MM.1S (cell line): ENCODE data around the gene HELB.

Source experiments
- DNase-seq: peaks from one replicate; pipeline ENCODE4 v3.0.0-alpha.2; 2015
- H2AFZ ChIP-seq: fragments of 300-600 bp; sonication (generic); 2 replicates; pipeline ENCODE4 v1.6.0; 2016; ENCODE audit warnings: antibody characterized with exemption, low read length
- H3F3A ChIP-seq: fragments of 300-600 bp; sonication (generic); 2 replicates; pipeline ENCODE4 v1.6.1; 2016; ENCODE audit warnings: mild to moderate bottlenecking, antibody characterized with exemption, low read length, moderate library complexity, mixed read lengths; ENCODE audit not compliant: insufficient read depth
- H3K27ac ChIP-seq: fragments of 300-600 bp; sonication (generic); 2 replicates; pipeline ENCODE4 v1.5.1; 2016; ENCODE audit warnings: mild to moderate bottlenecking, low read length
- H3K27me3 ChIP-seq: fragments of 300-600 bp; sonication (generic); replicated peaks from 2 replicates; pipeline ENCODE4 v1.6.0; 2016; ENCODE audit warnings: low read length; ENCODE audit not compliant: insufficient read depth
- H3K36me3 ChIP-seq: fragments of 300-600 bp; sonication (generic); replicated peaks from 2 replicates; pipeline ENCODE4 v1.6.1; 2016; ENCODE audit warnings: mild to moderate bottlenecking, low read length, mixed read lengths; ENCODE audit not compliant: insufficient read depth
- H3K4me1 ChIP-seq: fragments of 300-600 bp; sonication (generic); 2 replicates; pipeline ENCODE4 v1.6.1; 2016; ENCODE audit warnings: low read length, mixed read lengths
- H3K4me2 ChIP-seq: fragments of 300-600 bp; sonication (generic); 2 replicates; pipeline ENCODE4 v1.6.0; 2016; ENCODE audit warnings: low read depth, low read length
- H3K4me3 ChIP-seq: fragments of 300-600 bp; sonication (generic); 2 replicates; pipeline ENCODE4 v1.5.1; 2016; ENCODE audit warnings: low read length, mixed read lengths
- H3K79me2 ChIP-seq: fragments of 300-600 bp; sonication (generic); 2 replicates; pipeline ENCODE4 v1.6.1; 2016; ENCODE audit warnings: mixed run types, low read length, mixed read lengths
- H3K9ac ChIP-seq: fragments of 300-600 bp; sonication (generic); 2 replicates; pipeline ENCODE4 v1.6.1; 2016; ENCODE audit warnings: low read length, mixed read lengths
- H3K9me2 ChIP-seq: fragments of 300-600 bp; sonication (generic); replicated peaks from 2 replicates; pipeline ENCODE4 v1.6.1; 2016; ENCODE audit warnings: mild to moderate bottlenecking, low read length, mixed read lengths; ENCODE audit not compliant: insufficient read depth
- H3K9me3 ChIP-seq: fragments of 300-600 bp; sonication (generic); replicated peaks from 2 replicates; pipeline ENCODE4 v1.6.1; 2016; ENCODE audit warnings: mild to moderate bottlenecking, low read length, mixed read lengths; ENCODE audit not compliant: insufficient read depth
- H4K20me1 ChIP-seq: fragments of 300-600 bp; sonication (generic); 2 replicates; pipeline ENCODE4 v1.6.1; 2016; ENCODE audit warnings: mild to moderate bottlenecking, low read length, moderate library complexity, mixed read lengths; ENCODE audit not compliant: insufficient read depth
- EZH2 ChIP-seq: fragments of 300-600 bp; sonication (generic); optimal IDR thresholded peaks from 2 replicates; pipeline ENCODE3; 2017; ENCODE audit warnings: low read depth, mild to moderate bottlenecking, antibody characterized with exemption, low read length, mixed read lengths
- EZH2phosphoT487 ChIP-seq: fragments of 300-600 bp; sonication (generic); IDR thresholded peaks from 2 replicates; pipeline ENCODE4 v1.6.1; 2018; ENCODE audit warnings: antibody characterized with exemption, low read length
- TF ChIP-seq, protein P1 (sequence below): fragments of 300-600 bp; sonication (generic); IDR thresholded peaks from 2 replicates; pipeline ENCODE4 v1.5.1; 2016; ENCODE audit warnings: antibody characterized with exemption, low read length, mixed read lengths

Gene HELB

DNA sequence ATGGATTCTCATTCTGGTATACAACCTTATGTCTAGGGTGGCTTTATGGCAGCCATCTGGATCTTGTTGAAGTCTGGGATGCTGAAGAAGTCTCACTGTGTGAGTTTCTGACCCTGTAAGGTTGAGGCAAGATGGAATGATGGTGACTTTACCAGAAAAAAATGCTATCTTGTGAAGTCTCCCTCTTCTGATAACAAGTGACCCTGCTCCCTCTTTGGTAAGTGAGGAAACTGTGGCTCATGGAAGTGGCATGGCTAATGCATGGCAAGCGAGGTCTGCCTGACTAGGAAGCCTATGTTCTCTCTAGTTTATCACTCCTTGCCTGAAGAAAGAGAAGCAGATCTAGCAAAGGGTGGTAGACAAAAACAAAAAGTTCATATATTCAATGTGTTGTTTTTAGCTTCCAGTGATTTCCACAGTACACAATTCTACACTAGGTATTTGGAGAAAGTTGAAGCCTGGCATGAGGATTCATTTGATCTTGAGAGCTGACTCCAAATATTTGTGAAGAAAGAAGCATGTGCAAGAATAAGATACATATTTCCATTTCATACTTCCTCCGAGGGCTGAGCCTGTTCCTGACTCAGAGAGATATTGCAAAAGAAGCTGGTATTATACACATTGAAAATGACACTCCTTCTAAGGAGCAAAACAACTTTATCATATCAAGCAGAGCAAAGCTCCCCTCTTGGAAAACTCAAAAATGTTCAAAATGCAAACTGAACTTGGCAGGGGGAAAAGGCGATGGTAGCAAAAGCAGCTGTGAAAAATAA is 63.6 kb downstream of the HELB start:
- no peaks in the 10 kb centered on the region for H4K20me1 ChIP-seq
- H3K79me2 ChIP-seq = no peaks in the 10 kb centered on the region
- no peak overlapping the region for H3K4me2 ChIP-seq
- no peaks in the 10 kb centered on the region for H3F3A ChIP-seq
- no peak overlapping the region for H3K27ac ChIP-seq
- no peak overlapping the region for H3K9ac ChIP-seq
- no peak overlapping the region for H2AFZ ChIP-seq
- no peaks in the 10 kb centered on the region for H3K27me3 ChIP-seq
- H3K4me1 ChIP-seq = no peaks in the 10 kb centered on the region
- H3K9me2 ChIP-seq = no peaks in the 10 kb centered on the region
- no peaks in the 10 kb centered on the region for H3K9me3 ChIP-seq
- TF ChIP-seq, protein P1, sequence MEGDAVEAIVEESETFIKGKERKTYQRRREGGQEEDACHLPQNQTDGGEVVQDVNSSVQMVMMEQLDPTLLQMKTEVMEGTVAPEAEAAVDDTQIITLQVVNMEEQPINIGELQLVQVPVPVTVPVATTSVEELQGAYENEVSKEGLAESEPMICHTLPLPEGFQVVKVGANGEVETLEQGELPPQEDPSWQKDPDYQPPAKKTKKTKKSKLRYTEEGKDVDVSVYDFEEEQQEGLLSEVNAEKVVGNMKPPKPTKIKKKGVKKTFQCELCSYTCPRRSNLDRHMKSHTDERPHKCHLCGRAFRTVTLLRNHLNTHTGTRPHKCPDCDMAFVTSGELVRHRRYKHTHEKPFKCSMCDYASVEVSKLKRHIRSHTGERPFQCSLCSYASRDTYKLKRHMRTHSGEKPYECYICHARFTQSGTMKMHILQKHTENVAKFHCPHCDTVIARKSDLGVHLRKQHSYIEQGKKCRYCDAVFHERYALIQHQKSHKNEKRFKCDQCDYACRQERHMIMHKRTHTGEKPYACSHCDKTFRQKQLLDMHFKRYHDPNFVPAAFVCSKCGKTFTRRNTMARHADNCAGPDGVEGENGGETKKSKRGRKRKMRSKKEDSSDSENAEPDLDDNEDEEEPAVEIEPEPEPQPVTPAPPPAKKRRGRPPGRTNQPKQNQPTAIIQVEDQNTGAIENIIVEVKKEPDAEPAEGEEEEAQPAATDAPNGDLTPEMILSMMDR = no peak
- TF ChIP-seq EZH2 (no peak), EZH2phosphoT487 (no peak)
- DNase-seq = no peak
- H3K36me3 ChIP-seq = no peaks in the 10 kb centered on the region
- H3K4me3 ChIP-seq = no peak overlapping the region

DNA sequence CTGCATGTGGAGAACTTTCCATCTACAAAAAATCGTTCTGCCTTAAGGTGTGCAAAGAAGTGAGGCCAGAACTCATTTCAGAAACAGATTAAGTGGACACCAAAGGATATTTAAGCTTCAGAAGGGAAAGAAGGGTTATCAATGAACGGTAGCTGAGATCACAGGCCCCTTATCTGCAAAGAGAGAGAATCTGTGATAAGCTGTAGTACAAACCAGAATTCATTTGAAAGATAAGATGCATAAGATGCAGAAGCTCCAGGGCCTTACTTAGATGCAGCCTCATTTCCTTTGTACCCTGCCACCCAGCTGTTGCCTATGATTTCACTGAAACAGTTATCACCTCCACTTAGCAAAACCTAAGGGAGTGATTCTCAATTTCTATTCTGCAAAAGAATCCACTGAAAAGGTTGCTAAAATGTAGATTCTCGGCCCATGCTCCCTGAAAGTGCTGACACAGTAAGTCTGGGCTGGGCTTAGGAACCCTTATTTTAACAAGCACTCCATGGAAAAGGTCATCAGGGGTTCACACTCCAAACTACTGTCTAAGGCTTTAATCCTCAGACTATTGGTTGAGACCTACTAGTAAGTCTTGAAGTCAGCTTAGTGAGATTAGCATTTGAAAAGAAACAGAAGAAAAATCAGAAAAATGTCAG is 64.8 kb downstream of the HELB start:
- H2AFZ ChIP-seq = no peak overlapping the region
- no peaks in the 10 kb centered on the region for H3K9me3 ChIP-seq
- DNase-seq = no peak
- no peak overlapping the region for H3K4me3 ChIP-seq
- H3K27me3 ChIP-seq = no peaks in the 10 kb centered on the region
- TF ChIP-seq, protein P1 = no peak
- TF ChIP-seq EZH2phosphoT487 = no peak
- no peak for TF ChIP-seq EZH2
- H3K4me2 ChIP-seq = no peak overlapping the region
- H3F3A ChIP-seq = no peaks in the 10 kb centered on the region
- no peak overlapping the region for H3K9ac ChIP-seq
- H3K9me2 ChIP-seq = no peaks in the 10 kb centered on the region
- no peak overlapping the region for H3K27ac ChIP-seq
- no peaks in the 10 kb centered on the region for H3K79me2 ChIP-seq
- no peaks in the 10 kb centered on the region for H3K4me1 ChIP-seq
- no peaks in the 10 kb centered on the region for H4K20me1 ChIP-seq
- H3K36me3 ChIP-seq = no peaks in the 10 kb centered on the region

DNA sequence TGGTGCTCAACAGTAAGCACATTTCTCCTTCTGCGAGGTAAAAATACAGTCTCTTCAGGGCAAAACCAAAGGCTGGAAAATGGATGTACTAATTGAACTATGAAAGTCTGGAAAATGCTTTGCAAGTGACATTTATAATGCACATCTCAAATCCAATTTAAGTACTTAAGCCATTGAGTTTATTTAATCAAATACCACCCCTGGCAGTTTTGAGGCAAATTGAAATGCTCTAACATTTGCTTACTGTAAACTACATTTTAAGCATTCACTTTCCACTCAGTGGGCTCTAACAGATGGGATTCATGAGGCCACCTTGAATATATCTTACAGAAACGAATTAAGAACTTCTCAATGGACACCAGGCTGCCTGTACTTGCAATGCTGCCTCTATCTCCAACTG is 69.7 kb downstream of the HELB start:
- no peak overlapping the region for H3K27ac ChIP-seq
- H3F3A ChIP-seq = no peaks in the 10 kb centered on the region
- H4K20me1 ChIP-seq = no peaks in the 10 kb centered on the region
- no peaks in the 10 kb centered on the region for H3K9me3 ChIP-seq
- H3K4me3 ChIP-seq = no peak overlapping the region
- H3K9ac ChIP-seq = no peak overlapping the region
- H3K27me3 ChIP-seq = no peaks in the 10 kb centered on the region
- no peaks in the 10 kb centered on the region for H3K36me3 ChIP-seq
- no peak overlapping the region for H2AFZ ChIP-seq
- no peaks in the 10 kb centered on the region for H3K4me1 ChIP-seq
- no peaks in the 10 kb centered on the region for H3K9me2 ChIP-seq
- no peak for DNase-seq
- TF ChIP-seq EZH2 (no peak), EZH2phosphoT487 (no peak)
- TF ChIP-seq, protein P1 = no peak
- no peaks in the 10 kb centered on the region for H3K79me2 ChIP-seq
- H3K4me2 ChIP-seq = no peak overlapping the region
